Measurements from ENCODE around the gene HCCS.

HCCS gene

GRCh38 chrX:11124112-11124511 lies 13.0 kb downstream of the HCCS start:
- DNase-seq: no peak

- no peak for DNase-seq
Observed at GRCh38 chrX:11125060-11125459, 13.9 kb downstream of the HCCS start.

- DNase-seq: no peak
Observed at GRCh38 chrX:11129534-11130105, 18.5 kb downstream of the HCCS start.

- DNase-seq: no peak
Observed at GRCh38 chrX:11130136-11130535, 19.0 kb downstream of the HCCS start.

- no peak for DNase-seq
Observed at GRCh38 chrX:11131146-11131545, 20.0 kb downstream of the HCCS start.

- no peak for DNase-seq
Observed at GRCh38 chrX:11135564-11136185, 24.5 kb downstream of the HCCS start.

GRCh38 chrX:11137543-11138139 lies 26.5 kb downstream of the HCCS start:
- peak in 1 of 2 experiments; percentile 28 for DNase-seq

GRCh38 chrX:11138498-11139390 lies 27.6 kb downstream of the HCCS start:
- no peak for DNase-seq

- DNase-seq: peak; percentile 86
Observed at GRCh38 chrX:11143931-11144678, 33.0 kb downstream of the HCCS start.

GRCh38 chrX:11146411-11146810 lies 35.3 kb downstream of the HCCS start:
- no peak for DNase-seq

- DNase-seq: no peak
Observed at GRCh38 chrX:11148401-11148800, 37.3 kb downstream of the HCCS start.

- peak; percentile 24 to 73 for DNase-seq
Observed at GRCh38 chrX:11151799-11152559, 40.8 kb downstream of the HCCS start.

- DNase-seq: no peak
Observed at GRCh38 chrX:11159149-11159548, 48.0 kb downstream of the HCCS start.

GRCh38 chrX:11164433-11164832 lies 53.3 kb downstream of the HCCS start:
- DNase-seq: no peak

- no peak for DNase-seq
Observed at GRCh38 chrX:11171956-11172355, 60.8 kb downstream of the HCCS start.

GRCh38 chrX:11172415-11172814 lies 61.3 kb downstream of the HCCS start:
- no peak for DNase-seq

Measured in NCI-H2081 (cell line).